ENCODE results near the gene ITIH4. TPM values are rescaled to one million over a fixed set of nuclear protein-coding genes. Genes with fewer than 3 reads are reported as not detected.

The ITIH4 gene
- total RNA-seq, 2 donors from 2014 or later = 6.0 to 6.2 TPM

DNA sequence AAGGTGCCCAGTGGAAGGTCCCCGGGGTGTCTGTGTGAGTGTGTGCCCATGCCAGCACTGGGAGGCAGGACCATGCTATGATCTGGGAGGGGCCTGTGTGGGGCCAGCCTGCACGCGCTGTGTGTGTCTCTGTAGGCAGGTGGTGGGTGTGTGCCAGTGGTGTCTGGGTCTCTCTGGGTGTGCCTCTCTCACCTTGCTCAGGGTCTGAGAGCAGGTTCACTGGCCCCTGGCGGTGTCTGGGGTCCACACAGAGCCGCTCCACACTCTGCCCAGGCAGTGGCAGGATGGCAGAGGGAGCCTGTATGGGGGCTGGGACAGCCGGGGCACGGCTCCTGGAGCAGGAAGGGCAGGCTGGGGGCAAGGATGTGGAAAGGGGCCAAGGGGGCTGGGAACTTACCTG is 12.6 kb downstream of the ITIH4 start:
- Histone ChIP-seq H3K27ac (ENCODE audit: low read depth, low read length) (no peak overlapping the region), H3K27me3 (ENCODE audit: control insufficient read depth, insufficient read depth, low read length, poor library complexity, severe bottlenecking) (no peaks in the 10 kb centered on the region), H3K4me1 (ENCODE audit: control insufficient read depth, insufficient read depth, low read length) (peaks cover 3% of the 10 kb centered on the region), H3K36me3 (ENCODE audit: control insufficient read depth, insufficient read depth, low read length) (no peaks in the 10 kb centered on the region), H3K9me3 (ENCODE audit: control insufficient read depth, low read length) (no peaks in the 10 kb centered on the region), H3K4me3 (ENCODE audit: low read length) (no peak overlapping the region), H3K9ac (ENCODE audit: extremely low read depth, low read length, poor library complexity, severe bottlenecking) (no peak overlapping the region)
- no peaks in the 10 kb centered on the region for H3K27me3 Mint-ChIP-seq (ENCODE audit: insufficient read depth)
- no peaks in the 10 kb centered on the region for H3K36me3 Mint-ChIP-seq (ENCODE audit: low read depth)
- WGBS, 2 experiments (ENCODE audit: insufficient coverage in 1 of 2, insufficient read length in 1 of 2) = 92 to 100% methylated on average over 1 to 7 of the region's 7 CpGs
- peaks cover 1% of the 10 kb centered on the region for H3K4me1 Mint-ChIP-seq
- TF ChIP-seq, protein P1, sequence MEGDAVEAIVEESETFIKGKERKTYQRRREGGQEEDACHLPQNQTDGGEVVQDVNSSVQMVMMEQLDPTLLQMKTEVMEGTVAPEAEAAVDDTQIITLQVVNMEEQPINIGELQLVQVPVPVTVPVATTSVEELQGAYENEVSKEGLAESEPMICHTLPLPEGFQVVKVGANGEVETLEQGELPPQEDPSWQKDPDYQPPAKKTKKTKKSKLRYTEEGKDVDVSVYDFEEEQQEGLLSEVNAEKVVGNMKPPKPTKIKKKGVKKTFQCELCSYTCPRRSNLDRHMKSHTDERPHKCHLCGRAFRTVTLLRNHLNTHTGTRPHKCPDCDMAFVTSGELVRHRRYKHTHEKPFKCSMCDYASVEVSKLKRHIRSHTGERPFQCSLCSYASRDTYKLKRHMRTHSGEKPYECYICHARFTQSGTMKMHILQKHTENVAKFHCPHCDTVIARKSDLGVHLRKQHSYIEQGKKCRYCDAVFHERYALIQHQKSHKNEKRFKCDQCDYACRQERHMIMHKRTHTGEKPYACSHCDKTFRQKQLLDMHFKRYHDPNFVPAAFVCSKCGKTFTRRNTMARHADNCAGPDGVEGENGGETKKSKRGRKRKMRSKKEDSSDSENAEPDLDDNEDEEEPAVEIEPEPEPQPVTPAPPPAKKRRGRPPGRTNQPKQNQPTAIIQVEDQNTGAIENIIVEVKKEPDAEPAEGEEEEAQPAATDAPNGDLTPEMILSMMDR (conservative IDR thresholded peaks at IDR 0.05) = no peak
- DNase-seq = no peak
- H3K27ac Mint-ChIP-seq = no peak overlapping the region
- no peak overlapping the region for H3K4me3 Mint-ChIP-seq
- no peaks in the 10 kb centered on the region for H3K9me3 Mint-ChIP-seq

DNA sequence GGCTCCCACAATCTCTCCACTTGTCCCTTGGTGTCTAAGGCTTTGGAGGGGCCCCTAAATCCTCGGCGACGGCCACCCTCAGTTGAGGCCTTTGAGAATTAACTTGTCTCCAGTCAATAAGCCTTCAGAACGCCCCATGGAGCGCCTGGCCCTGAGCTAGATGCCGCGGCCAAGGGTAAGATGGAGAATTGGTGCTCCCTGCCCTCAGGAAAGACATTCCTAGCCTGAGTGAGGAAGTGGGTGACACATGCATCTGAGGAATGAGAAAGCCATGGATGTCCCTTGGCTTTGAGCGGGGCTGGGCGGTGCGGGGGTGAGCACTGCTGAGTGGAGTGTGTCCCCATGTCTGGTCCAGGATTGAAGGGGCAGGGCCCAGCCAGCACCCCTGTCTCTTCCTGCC is 13.3 kb downstream of the ITIH4 start:
- Mint-ChIP-seq H3K9me3 (no peaks in the 10 kb centered on the region), H3K36me3 (ENCODE audit: low read depth) (no peaks in the 10 kb centered on the region)
- TF ChIP-seq, protein P1 (conservative IDR thresholded peaks at IDR 0.05) = no peak

DNA sequence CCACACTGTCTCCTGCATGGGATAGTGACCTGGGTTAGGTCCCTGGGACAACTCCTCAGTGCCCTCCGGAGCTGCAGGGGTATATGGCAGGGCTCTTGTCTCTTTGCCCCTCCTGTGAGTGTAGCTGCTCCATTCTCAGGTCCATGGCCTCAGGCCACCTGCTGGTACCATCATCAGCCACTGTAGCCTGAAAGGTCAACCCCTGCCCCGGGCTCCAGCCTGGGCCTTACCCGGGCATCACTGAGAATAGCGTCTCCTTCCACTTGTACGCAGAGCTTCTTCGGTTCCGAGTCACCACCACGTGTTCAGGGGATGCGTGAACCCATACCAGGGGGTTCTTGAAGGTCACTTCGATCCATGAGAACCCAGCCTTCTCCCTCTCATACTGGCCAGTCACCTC is 13.8 kb downstream of the ITIH4 start:
- Histone ChIP-seq H3K9me3 (ENCODE audit: control insufficient read depth, low read length) (no peaks in the 10 kb centered on the region), H3K4me3 (ENCODE audit: low read length) (no peak overlapping the region), H3K4me1 (ENCODE audit: control insufficient read depth, insufficient read depth, low read length) (peaks cover 3% of the 10 kb centered on the region), H3K27ac (ENCODE audit: low read depth, low read length) (no peak overlapping the region), H3K9ac (ENCODE audit: extremely low read depth, low read length, poor library complexity, severe bottlenecking) (no peak overlapping the region), H3K36me3 (ENCODE audit: control insufficient read depth, insufficient read depth, low read length) (no peaks in the 10 kb centered on the region), H3K27me3 (ENCODE audit: control insufficient read depth, insufficient read depth, low read length, poor library complexity, severe bottlenecking) (no peaks in the 10 kb centered on the region)
- 88 to 98% methylated on average over 7 to 10 of the region's 10 CpGs for WGBS, 2 experiments (ENCODE audit: insufficient coverage in 1 of 2, insufficient read length in 1 of 2)
- peaks cover 1% of the 10 kb centered on the region for H3K4me1 Mint-ChIP-seq
- no peak overlapping the region for H3K4me3 Mint-ChIP-seq
- no peak overlapping the region for H3K27ac Mint-ChIP-seq
- H3K27me3 Mint-ChIP-seq (ENCODE audit: insufficient read depth) = peaks cover 2% of the 10 kb centered on the region
- H3K9me3 Mint-ChIP-seq = no peaks in the 10 kb centered on the region
- no peaks in the 10 kb centered on the region for H3K36me3 Mint-ChIP-seq (ENCODE audit: low read depth)
- TF ChIP-seq, protein P1 (conservative IDR thresholded peaks at IDR 0.05) = no peak
- no peak for DNase-seq

More for the DNA sequence above, 13.3 kb downstream of the ITIH4 start:
- no peaks in the 10 kb centered on the region for H3K27me3 Mint-ChIP-seq (ENCODE audit: insufficient read depth)
- no peak for DNase-seq
- WGBS, 2 experiments (ENCODE audit: insufficient coverage in 1 of 2, insufficient read length in 1 of 2) = 93 to 97% methylated on average over 10 of the region's 10 CpGs
- Histone ChIP-seq H3K27me3 (ENCODE audit: control insufficient read depth, insufficient read depth, low read length, poor library complexity, severe bottlenecking) (no peaks in the 10 kb centered on the region), H3K27ac (ENCODE audit: low read depth, low read length) (no peak overlapping the region), H3K36me3 (ENCODE audit: control insufficient read depth, insufficient read depth, low read length) (no peaks in the 10 kb centered on the region), H3K4me3 (ENCODE audit: low read length) (no peak overlapping the region), H3K9me3 (ENCODE audit: control insufficient read depth, low read length) (no peaks in the 10 kb centered on the region), H3K4me1 (ENCODE audit: control insufficient read depth, insufficient read depth, low read length) (peaks cover 3% of the 10 kb centered on the region), H3K9ac (ENCODE audit: extremely low read depth, low read length, poor library complexity, severe bottlenecking) (no peak overlapping the region)
- peaks cover 1% of the 10 kb centered on the region for H3K4me1 Mint-ChIP-seq
- no peak overlapping the region for H3K4me3 Mint-ChIP-seq
- H3K27ac Mint-ChIP-seq = no peak overlapping the region
